Stimulated activated naive CD8-positive, alpha-beta T cell treated with anti-CD3 and anti-CD28 coated beads, Interleukin-15, amount 100 ng/mL, for 72 hours (primary cell): Measurements from ENCODE around the gene NUDT16.

Source experiments
- ATAC-seq: fragments of 150-1000 bp; cut with Tn5 transposase; 2 replicates; pipeline ENCODE4 v1.10.0; 2021; ENCODE audit warnings: mild to moderate bottlenecking, moderate library complexity
- DNase-seq, 2 donors: peaks; one replicate each; pipeline ENCODE4 v3.0.0; 2021 to 2022
- H3K27ac Mint-ChIP-seq, 2 donors: one replicate each; pipeline ENCODE4 v1.8.0; 2022; ENCODE audit warnings: mild to moderate bottlenecking in 2 of 2, mixed read lengths in 2 of 2, moderate library complexity in 2 of 2
- H3K27me3 Mint-ChIP-seq: one replicate; pipeline ENCODE4 v1.8.0; 2022; ENCODE audit warnings: mixed read lengths
- H3K4me1 Mint-ChIP-seq: one replicate; pipeline ENCODE4 v1.8.0; 2022; ENCODE audit warnings: mild to moderate bottlenecking, mixed read lengths
- H3K4me3 Mint-ChIP-seq, 2 donors: one replicate each; pipeline ENCODE4 v1.8.0; 2022; ENCODE audit warnings: mild to moderate bottlenecking in 2 of 2, mixed read lengths in 2 of 2, moderate library complexity in 1 of 2
- H3K9me3 Mint-ChIP-seq, 2 donors: one replicate each; pipeline ENCODE4 v1.8.0; 2022; ENCODE audit warnings: mixed read lengths in 2 of 2

Gene NUDT16

DNA sequence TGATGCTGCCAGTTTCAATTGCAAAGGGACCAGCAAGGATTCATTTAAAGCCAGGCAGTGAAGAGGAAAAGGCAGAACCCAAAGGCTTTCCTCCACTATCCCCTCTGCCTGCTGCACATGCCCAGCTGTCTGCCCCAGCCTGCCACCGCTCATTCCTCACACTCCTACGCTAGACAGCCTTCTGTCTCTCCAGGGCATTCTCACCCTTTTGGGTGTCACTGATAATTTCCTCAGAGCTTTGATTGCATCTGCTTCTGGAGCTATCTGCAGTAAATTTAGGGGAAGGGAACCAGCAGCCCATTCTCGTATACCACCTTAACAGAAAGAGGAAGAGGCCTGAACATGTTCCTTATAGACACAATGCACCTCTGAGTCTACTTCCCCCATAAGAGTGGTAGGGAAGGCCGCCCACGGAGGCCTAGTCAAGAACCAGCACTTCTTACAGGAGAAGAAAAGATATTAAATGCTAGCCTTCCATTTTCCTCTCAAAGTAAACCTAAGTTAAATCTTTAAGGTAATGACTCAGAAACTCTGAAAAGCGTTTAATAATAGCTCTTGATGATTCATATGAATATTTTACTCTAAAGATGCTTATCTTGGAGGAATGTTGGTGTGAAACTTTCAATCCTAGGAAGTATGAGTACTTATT is 20.9 kb downstream of the NUDT16 start:
- no peaks in the 10 kb centered on the region for H3K9me3 Mint-ChIP-seq
- H3K27ac Mint-ChIP-seq = no peak overlapping the region
- no peak overlapping the region for H3K4me3 Mint-ChIP-seq
- no peaks in the 10 kb centered on the region for H3K4me1 Mint-ChIP-seq
- ATAC-seq = no peak
- peaks cover 2% of the 10 kb centered on the region for H3K27me3 Mint-ChIP-seq
- no peak for DNase-seq

DNA sequence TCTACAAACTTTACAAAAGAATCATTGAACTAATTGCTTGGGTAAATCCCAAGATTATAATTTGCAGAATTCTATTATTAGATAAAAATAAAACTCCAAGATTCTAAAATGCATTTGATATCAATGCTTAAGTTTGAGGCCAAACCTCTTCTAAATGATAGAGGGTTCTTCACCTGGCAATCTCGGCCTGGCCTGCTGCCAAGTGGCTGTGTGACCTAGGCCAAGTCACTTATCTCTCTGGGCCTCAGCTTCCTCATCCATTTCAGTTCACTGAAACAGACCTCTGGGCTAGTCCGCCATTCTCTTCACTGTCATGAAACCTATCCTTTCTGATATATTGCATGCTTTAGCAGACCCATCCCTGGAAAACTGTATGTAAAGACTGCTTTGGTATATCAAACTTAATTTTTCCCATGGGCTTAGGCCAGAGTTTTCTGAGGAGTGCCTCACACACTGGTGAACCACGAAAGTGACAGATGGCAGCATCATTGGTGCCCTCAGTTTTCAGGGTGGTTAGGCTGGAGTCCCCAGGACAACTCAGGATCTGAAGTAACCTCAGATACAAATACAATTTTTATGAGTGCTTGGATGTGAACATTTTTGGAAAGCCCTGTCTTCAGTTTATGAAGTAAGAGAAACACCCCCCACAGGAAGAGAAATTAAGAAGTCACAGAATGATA is 21.8 kb downstream of the NUDT16 start:
- H3K27ac Mint-ChIP-seq = no peak overlapping the region
- DNase-seq (no peak), ATAC-seq (no peak)
- H3K4me1 Mint-ChIP-seq = no peaks in the 10 kb centered on the region
- H3K9me3 Mint-ChIP-seq = no peaks in the 10 kb centered on the region
- peaks cover 7% of the 10 kb centered on the region for H3K27me3 Mint-ChIP-seq
- H3K4me3 Mint-ChIP-seq = no peak overlapping the region

DNA sequence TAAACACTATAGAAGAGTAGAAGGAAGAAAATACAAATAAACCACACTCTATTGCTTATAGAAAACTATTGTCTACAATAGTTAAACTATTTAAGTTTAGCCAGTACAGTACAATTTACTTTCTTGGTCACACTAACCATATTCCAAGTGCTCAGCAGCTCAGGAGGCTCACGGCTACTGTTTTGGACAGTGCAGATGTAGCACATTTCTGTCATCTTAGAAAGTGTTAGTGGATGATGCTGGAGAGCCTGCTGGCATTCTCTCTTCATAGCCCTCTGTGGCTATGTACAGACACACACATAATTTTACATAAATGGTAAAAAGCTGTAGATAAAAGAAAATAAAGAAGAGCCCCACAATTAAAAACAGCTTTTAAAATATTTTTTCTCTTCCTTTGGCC is 23.8 kb downstream of the NUDT16 start:
- no peaks in the 10 kb centered on the region for H3K9me3 Mint-ChIP-seq
- H3K4me1 Mint-ChIP-seq = no peaks in the 10 kb centered on the region
- DNase-seq (no peak), ATAC-seq (no peak)
- H3K27me3 Mint-ChIP-seq = peaks cover 7% of the 10 kb centered on the region
- H3K4me3 Mint-ChIP-seq = no peak overlapping the region
- H3K27ac Mint-ChIP-seq = no peak overlapping the region

DNA sequence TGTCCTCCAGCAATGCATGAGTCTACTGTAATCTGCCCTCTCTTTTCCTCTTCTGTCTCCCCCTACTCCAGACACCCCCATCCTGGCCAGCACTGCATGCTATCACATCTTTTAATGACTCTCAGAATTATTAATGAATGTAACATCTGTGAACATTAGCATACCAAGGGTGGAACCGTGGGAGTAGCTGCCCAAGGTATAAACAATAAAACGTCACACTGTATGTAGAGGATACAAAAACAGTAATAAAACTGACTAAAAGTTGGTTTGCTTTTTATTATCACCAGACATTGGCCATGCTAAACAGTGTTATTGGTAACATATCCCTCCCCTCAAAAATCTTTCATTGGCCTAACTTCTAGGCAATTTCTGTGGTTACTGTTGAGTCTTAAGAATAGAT is 24.7 kb downstream of the NUDT16 start:
- ATAC-seq (no peak), DNase-seq (no peak)
- Mint-ChIP-seq H3K27me3 (peaks cover 7% of the 10 kb centered on the region), H3K27ac (no peak overlapping the region), H3K9me3 (peaks cover 0 to 4% of the 10 kb centered on the region in 2 donors), H3K4me3 (no peak overlapping the region), H3K4me1 (no peaks in the 10 kb centered on the region)

DNA sequence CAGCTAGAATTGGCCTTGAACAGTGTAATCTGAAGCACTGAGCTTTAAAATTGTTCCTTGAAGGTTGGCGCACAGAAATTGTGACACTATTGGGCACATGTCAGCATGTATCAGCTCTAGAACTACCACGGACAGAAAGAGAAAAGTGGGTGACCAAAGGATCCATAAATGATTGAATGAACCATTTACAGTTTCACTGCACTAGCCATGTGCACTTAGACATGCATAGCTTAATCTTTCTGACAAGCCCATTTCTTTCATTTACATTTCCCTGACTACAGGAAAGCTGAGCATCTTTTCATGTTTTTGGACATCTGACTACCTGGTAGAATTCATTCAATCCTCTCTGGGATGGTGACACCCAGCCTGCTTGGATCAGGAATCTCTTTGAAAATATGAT is 36.2 kb downstream of the NUDT16 start:
- no peak for ATAC-seq
- H3K27me3 Mint-ChIP-seq = peaks cover under 1% of the 10 kb centered on the region
- H3K27ac Mint-ChIP-seq = no peak overlapping the region
- peaks cover 8 to 14% of the 10 kb centered on the region in 2 donors for H3K9me3 Mint-ChIP-seq
- no peak for DNase-seq
- H3K4me3 Mint-ChIP-seq = no peak overlapping the region
- H3K4me1 Mint-ChIP-seq = no peaks in the 10 kb centered on the region

DNA sequence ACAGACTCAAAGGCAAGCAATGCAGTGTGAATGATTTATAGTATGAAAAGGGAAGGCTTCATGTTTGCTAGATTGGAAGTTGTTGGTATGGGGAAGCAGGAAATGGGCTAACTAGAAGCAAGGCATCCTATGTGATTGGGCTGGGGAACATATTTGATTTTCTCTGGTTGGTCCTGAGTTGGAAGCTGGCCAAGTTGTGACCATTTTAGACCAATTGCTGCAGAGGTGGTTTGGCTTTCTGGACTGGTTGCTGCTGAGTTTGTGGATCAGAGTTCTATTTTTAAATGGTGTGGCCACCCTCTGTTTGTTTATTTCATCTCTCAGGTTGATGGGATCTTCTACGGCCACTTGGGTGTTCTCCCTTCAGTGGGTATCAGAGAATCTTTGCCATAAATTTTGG is 39.7 kb downstream of the NUDT16 start:
- ATAC-seq (no peak), DNase-seq (no peak)
- Mint-ChIP-seq H3K4me1 (no peaks in the 10 kb centered on the region), H3K27ac (no peak overlapping the region), H3K4me3 (no peak overlapping the region), H3K9me3 (peaks cover 0 to 8% of the 10 kb centered on the region in 2 donors), H3K27me3 (peaks cover 6% of the 10 kb centered on the region)

DNA sequence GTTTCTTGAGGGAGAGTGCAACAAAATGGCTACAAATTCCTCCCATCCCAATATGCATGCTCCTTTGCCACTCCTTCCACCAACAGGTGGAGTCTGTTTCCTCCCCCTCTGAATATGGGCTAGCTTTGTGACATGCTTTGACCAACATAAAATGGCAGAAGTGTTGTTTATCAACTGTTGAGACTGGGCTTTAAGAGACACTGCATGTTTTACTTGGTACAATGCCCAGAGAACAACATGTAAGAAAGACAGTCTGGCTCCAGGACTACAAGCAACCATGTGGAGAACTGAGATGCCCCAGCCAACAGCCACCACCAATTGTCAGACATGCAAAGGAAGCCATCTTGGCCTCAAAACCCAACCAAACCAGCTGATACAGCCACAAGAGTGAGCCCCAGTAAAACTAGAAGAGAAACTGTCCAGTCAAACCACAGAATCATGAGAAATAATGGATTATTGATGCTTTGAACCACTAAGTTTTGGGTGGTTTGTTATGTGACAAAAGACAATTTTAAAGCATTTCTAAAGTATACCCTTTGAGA is 40.5 kb downstream of the NUDT16 start:
- Mint-ChIP-seq H3K27ac (no peak overlapping the region), H3K9me3 (peaks cover 0 to 8% of the 10 kb centered on the region in 2 donors), H3K4me1 (no peaks in the 10 kb centered on the region), H3K27me3 (peaks cover 6% of the 10 kb centered on the region), H3K4me3 (no peak overlapping the region)
- ATAC-seq (no peak), DNase-seq (no peak)

DNA sequence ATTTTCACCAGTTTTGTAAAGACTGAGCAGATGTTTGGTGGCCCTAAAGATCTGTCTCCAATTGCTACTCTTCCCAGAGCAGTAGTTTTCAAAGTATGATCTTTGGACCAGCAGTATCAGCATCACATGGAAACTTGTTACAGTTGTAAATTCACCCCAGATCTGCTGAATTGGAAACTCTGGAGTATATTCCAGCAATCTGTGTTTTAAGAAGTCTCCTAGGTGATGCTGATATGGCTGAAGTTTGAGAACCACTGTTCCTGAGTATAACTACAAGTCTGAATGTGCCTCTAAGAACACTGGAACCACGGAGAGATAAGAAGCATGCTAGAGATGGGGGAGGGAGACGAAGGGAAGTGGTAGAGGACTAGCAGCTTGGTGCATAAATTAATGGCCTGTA is 45.7 kb downstream of the NUDT16 start:
- DNase-seq (no peak), ATAC-seq (no peak)
- Mint-ChIP-seq H3K27ac (no peak overlapping the region), H3K27me3 (peaks cover 18% of the 10 kb centered on the region), H3K4me1 (no peaks in the 10 kb centered on the region), H3K4me3 (no peak overlapping the region), H3K9me3 (no peaks in the 10 kb centered on the region)

DNA sequence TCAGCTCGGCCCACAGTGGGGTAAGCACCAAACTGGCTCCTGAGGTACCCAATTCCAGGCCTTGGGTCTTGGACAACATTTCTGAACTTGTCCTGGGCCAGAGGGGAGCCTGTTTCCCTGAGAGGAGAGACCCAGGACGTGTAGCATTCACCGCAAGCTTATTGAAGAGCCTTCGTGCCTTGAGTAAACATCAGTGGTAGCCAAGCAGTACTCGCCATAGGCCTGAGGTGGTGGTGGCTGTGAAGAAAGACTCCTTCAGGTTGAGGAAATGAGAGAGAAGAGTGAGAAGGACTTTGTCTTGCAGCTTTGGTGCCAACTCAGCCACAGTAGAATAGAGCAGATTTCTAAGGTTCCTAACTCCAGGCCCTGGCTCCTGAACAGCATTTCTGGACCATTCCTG is 50.2 kb downstream of the NUDT16 start:
- no peaks in the 10 kb centered on the region for H3K4me1 Mint-ChIP-seq
- H3K9me3 Mint-ChIP-seq = no peaks in the 10 kb centered on the region
- peaks cover 12% of the 10 kb centered on the region for H3K27me3 Mint-ChIP-seq
- no peak for ATAC-seq
- H3K4me3 Mint-ChIP-seq = no peak overlapping the region
- H3K27ac Mint-ChIP-seq = no peak overlapping the region
- no peak for DNase-seq

DNA sequence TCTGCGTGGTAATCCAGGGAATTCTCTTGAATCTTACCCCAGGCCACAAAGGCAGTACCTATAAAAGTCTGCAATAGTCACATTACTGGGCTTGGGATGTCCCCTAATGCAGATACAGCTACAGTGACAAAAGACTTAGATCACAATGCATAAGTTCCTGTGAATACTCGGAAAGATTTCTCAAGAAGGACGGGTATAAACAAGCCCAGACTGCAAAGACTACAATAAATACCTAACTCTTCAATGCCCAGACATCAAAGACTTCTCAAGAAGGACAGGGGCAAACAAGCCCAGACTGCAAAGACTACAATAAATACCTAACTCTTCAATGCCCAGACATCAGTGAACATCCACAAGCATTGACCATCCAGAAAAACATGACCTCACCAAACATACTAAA is 50.9 kb downstream of the NUDT16 start:
- Mint-ChIP-seq H3K27ac (no peak overlapping the region), H3K4me3 (no peak overlapping the region), H3K27me3 (peaks cover 12% of the 10 kb centered on the region), H3K4me1 (no peaks in the 10 kb centered on the region), H3K9me3 (peaks cover 0 to 4% of the 10 kb centered on the region in 2 donors)
- ATAC-seq (no peak), DNase-seq (no peak)

DNA sequence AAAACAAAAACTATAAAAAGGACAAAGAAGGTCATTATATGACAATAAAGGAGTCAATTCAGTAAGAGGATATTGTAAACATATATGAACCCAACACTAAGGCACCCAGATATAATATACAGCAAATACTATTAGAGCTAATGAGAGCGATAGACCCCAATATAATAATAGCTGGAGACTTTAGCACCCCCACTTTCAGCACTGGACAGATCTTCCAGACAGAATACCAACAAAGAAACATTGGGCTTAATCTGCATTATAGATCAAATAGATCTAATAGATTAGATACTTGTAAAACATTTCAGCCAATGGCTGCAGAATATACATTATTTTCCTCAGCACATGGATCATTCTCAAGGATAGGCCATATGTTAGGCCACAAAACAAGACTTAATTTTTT is 53.4 kb downstream of the NUDT16 start:
- peaks cover 12% of the 10 kb centered on the region for H3K27me3 Mint-ChIP-seq
- H3K4me1 Mint-ChIP-seq = no peaks in the 10 kb centered on the region
- DNase-seq = no peak
- peaks cover 0 to 4% of the 10 kb centered on the region in 2 donors for H3K9me3 Mint-ChIP-seq
- H3K27ac Mint-ChIP-seq = no peak overlapping the region
- no peak overlapping the region for H3K4me3 Mint-ChIP-seq
- no peak for ATAC-seq
